HepG2 (cell line): Measurements from ENCODE around the gene NLRC3. TPM values are rescaled to one million over a fixed set of nuclear protein-coding genes. Genes with fewer than 3 reads are reported as not detected.

Experiments
- CBX5 ChIP-seq: sonication (generic); formaldehyde crosslinking; IDR thresholded peaks from 2 replicates; pipeline ENCODE4 v1.4.0; 2020; ENCODE audit warnings: missing genetic modification reagents, borderline replicate concordance
- SIN3A ChIP-seq: IDR thresholded peaks from 2 replicates; pipeline ENCODE4 v1.6.1; 2011; ENCODE audit warnings: low read depth, mild to moderate bottlenecking, control low read depth, low read length, borderline replicate concordance
- SNAPC2 ChIP-seq: sonication (generic); formaldehyde crosslinking; IDR thresholded peaks from 2 replicates; pipeline ENCODE4 v1.8.1; 2022; ENCODE audit warnings: mild to moderate bottlenecking, missing genetic modification reagents
- TCF12 ChIP-seq, 2 experiments: fragments of 450-650 bp in 1 of 2; sonication (generic) in 1 of 2; formaldehyde crosslinking in 1 of 2; IDR thresholded peaks; 2 replicates each; pipeline versions ENCODE4 v1.6.1 to v1.8.0; 2017 to 2022; ENCODE audit warnings: antibody characterized with exemption in 1 of 2, mild to moderate bottlenecking in 1 of 2, missing genetic modification reagents in 1 of 2, moderate library complexity in 1 of 2
- USF2 ChIP-seq, 2 experiments: sonication (generic) in 1 of 2; formaldehyde crosslinking in 1 of 2; IDR thresholded peaks; 2 replicates each; pipeline versions ENCODE4 v1.5.1 to v1.6.1; 2011 to 2020; ENCODE audit warnings: borderline replicate concordance in 1 of 2, low read depth in 1 of 2, low read length in 1 of 2, mild to moderate bottlenecking in 1 of 2, missing genetic modification reagents in 1 of 2, moderate library complexity in 1 of 2
- ZBTB4 ChIP-seq: sonication (generic); formaldehyde crosslinking; IDR thresholded peaks from 2 replicates; pipeline ENCODE4 v1.4.0; 2020; ENCODE audit warnings: missing genetic modification reagents, mild to moderate bottlenecking, borderline replicate concordance
- ZFP82 ChIP-seq: sonication (generic); formaldehyde crosslinking; IDR thresholded peaks from 2 replicates; pipeline ENCODE4 v1.5.1; 2020; ENCODE audit warnings: mild to moderate bottlenecking, missing genetic modification reagents, borderline replicate concordance
- ZFP90 ChIP-seq: sonication (generic); formaldehyde crosslinking; IDR thresholded peaks from 2 replicates; pipeline ENCODE4 v1.8.0; 2022; ENCODE audit warnings: missing genetic modification reagents, mild to moderate bottlenecking, inconsistent platforms, borderline replicate concordance
- ZKSCAN8 ChIP-seq: IDR thresholded peaks from 2 replicates; pipeline ENCODE4 v1.6.1; 2016; ENCODE audit warnings: borderline replicate concordance, missing genetic modification reagents, missing compliant biosample characterization
- ZNF17 ChIP-seq: sonication (generic); formaldehyde crosslinking; IDR thresholded peaks from 2 replicates; pipeline ENCODE4 v1.5.0; 2020; ENCODE audit warnings: mild to moderate bottlenecking, missing genetic modification reagents
- ZNF547 ChIP-seq: sonication (generic); formaldehyde crosslinking; IDR thresholded peaks from 2 replicates; pipeline ENCODE4 v1.5.1; 2020; ENCODE audit warnings: mild to moderate bottlenecking, missing genetic modification reagents
- ZNF746 ChIP-seq: sonication (generic); formaldehyde crosslinking; IDR thresholded peaks from 2 replicates; pipeline ENCODE4 v1.8.0; 2022; ENCODE audit warnings: mild to moderate bottlenecking, missing genetic modification reagents
- polyA plus RNA-seq, 8 experiments: library from polyadenylated mRNA; depleted of rRNA in 3 of 8; stranded (reverse) in 7 of 8; unstranded in 1 of 8; fragments of >200 nt; fragmentation: Illumina TruSeq in 4 of 8; extraction: Trizol in 4 of 8; gene quantifications; 2 replicates each; pipeline versions ENCODE4 v1.2.1 to v1.2.3, GENCODE V29; 2011 to 2016; ENCODE audit warnings: low read depth in 4 of 8, missing spikeins in 1 of 8, mixed read lengths in 1 of 8; ENCODE audit not compliant: insufficient read depth in 1 of 8
- total RNA-seq, 5 experiments: library from RNA; depleted of rRNA; stranded (reverse); fragments of >200 nt; fragmentation: Illumina TruSeq; extraction: Trizol; gene quantifications; 2 replicates each; pipeline ENCODE4 v1.2.3, GENCODE V29; 2016; ENCODE audit warnings: low read depth in 1 of 5
- TF ChIP-seq, protein P1 (sequence below): sonication (generic); formaldehyde crosslinking; IDR thresholded peaks from 2 replicates; pipeline ENCODE4 v1.5.0; 2020; ENCODE audit warnings: mild to moderate bottlenecking, missing genetic modification reagents, borderline replicate concordance
- TF ChIP-seq, protein P2 (sequence below): sonication (generic); formaldehyde crosslinking; IDR thresholded peaks from 2 replicates; pipeline ENCODE4 v1.5.0; 2020; ENCODE audit warnings: missing genetic modification reagents
- TF ChIP-seq, protein P3 (sequence below): sonication (generic); formaldehyde crosslinking; IDR thresholded peaks from 2 replicates; pipeline ENCODE4 v1.4.0; 2020; ENCODE audit warnings: missing genetic modification reagents

NLRC3 gene
- total and polyA plus RNA-seq, 2 of the 13 experiments (the other 11 are each of a cell fraction or from before 2014, with no cell fraction given), result not detected

DNA sequence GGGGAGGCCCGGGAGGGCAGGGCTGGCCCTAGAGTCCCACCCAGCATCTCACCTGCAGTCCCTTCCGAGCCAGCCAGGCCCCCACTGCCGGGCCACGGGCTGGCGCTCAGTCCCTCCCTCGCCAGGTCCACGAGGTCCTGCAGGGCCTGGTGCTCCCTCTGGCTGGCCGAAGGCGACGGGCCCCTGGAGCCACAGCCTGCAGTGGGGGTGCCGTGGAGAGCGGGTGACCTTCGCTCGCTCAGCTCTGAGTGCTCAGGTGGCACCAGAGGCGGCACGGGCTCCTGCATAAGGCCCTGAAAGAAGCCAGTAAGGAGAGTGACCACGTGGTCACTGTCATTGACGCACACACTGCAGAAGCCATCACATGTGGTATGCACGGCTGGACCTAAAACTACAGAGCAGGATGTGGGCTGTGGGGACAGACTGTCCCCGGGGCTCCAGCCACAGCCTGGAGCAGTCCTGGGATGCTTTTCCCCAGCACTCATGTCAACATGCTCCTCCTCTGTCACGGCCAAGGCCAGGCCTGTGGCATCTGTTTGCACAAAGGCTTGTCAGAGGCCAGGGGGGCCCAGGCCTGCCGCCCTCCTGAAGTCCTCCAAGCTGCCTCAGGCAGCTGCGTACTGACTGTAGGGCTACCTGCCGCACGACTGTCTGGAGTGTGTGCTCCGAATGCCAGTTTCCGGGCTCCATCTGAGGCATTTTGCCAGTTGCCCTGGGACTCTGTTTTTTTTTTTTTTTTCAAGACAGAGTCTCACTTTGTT, 19.1 kb upstream of the NLRC3 start (continued):
- TF ChIP-seq SNAPC2 (no peak), ZNF17 (no peak), ZNF547 (CRISPR knock-in tag) (no peak), TCF12 (IDR thresholded peaks at IDR 0.05) (no peak), TCF12 (CRISPR knock-in tag; IDR thresholded peaks at IDR 0.05) (peak; percentile 78; the same call in 1 of the 2 replicates), USF2 (IDR thresholded peaks at IDR 0.05; ENCODE audit: low read depth, low read length) (peak; percentile 80), USF2 (CRISPR knock-in tag; IDR thresholded peaks at IDR 0.05; ENCODE audit: borderline replicate concordance) (peak; percentile 46; the same call in 1 of the 2 replicates), ZFP90 (CRISPR knock-in tag) (peak; percentile 77; the same call in 1 of the 2 replicates), ZBTB4 (CRISPR knock-in tag) (no peak), ZFP82 (CRISPR knock-in tag) (no peak), ZNF746 (CRISPR knock-in tag) (0 out of 2 replicates have a peak, but pooled peaks have one; percentile 56), SIN3A (peak; percentile 58; the same call in 1 of the 2 replicates), ZKSCAN8 (0 out of 2 replicates have a peak, but pooled peaks have one; percentile 47), CBX5 (CRISPR knock-in tag) (peak; percentile 86; the same call in 1 of the 2 replicates)
- TF ChIP-seq, protein P1, sequence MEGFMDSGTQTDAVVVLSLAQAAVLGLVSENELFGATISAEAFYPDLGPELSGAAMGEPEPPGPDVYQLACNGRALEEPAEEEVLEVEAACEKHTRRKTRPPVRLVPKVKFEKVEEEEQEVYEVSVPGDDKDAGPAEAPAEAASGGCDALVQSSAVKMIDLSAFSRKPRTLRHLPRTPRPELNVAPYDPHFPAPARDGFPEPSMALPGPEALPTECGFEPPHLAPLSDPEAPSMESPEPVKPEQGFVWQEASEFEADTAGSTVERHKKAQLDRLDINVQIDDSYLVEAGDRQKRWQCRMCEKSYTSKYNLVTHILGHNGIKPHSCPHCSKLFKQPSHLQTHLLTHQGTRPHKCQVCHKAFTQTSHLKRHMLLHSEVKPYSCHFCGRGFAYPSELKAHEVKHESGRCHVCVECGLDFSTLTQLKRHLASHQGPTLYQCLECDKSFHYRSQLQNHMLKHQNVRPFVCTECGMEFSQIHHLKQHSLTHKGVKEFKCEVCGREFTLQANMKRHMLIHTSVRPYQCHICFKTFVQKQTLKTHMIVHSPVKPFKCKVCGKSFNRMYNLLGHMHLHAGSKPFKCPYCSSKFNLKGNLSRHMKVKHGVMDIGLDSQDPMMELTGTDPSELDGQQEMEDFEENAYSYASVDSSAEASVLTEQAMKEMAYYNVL (CRISPR knock-in tag), result peak; percentile 58; the same call in 1 of the 2 replicates
- TF ChIP-seq, protein P2, sequence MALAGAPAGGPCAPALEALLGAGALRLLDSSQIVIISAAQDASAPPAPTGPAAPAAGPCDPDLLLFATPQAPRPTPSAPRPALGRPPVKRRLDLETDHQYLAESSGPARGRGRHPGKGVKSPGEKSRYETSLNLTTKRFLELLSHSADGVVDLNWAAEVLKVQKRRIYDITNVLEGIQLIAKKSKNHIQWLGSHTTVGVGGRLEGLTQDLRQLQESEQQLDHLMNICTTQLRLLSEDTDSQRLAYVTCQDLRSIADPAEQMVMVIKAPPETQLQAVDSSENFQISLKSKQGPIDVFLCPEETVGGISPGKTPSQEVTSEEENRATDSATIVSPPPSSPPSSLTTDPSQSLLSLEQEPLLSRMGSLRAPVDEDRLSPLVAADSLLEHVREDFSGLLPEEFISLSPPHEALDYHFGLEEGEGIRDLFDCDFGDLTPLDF (CRISPR knock-in tag), result no peak; the same call in 1 of the 2 replicates
- TF ChIP-seq, protein P3, sequence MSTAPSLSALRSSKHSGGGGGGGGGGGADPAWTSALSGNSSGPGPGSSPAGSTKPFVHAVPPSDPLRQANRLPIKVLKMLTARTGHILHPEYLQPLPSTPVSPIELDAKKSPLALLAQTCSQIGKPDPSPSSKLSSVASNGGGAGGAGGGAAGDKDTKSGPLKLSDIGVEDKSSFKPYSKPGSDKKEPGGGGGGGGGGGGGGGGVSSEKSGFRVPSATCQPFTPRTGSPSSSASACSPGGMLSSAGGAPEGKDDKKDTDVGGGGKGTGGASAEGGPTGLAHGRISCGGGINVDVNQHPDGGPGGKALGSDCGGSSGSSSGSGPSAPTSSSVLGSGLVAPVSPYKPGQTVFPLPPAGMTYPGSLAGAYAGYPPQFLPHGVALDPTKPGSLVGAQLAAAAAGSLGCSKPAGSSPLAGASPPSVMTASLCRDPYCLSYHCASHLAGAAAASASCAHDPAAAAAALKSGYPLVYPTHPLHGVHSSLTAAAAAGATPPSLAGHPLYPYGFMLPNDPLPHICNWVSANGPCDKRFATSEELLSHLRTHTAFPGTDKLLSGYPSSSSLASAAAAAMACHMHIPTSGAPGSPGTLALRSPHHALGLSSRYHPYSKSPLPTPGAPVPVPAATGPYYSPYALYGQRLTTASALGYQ (CRISPR knock-in tag), result peak; percentile 91; the same call in 1 of the 2 replicates
